Measurements from ENCODE around the gene SDK1.

DNA sequence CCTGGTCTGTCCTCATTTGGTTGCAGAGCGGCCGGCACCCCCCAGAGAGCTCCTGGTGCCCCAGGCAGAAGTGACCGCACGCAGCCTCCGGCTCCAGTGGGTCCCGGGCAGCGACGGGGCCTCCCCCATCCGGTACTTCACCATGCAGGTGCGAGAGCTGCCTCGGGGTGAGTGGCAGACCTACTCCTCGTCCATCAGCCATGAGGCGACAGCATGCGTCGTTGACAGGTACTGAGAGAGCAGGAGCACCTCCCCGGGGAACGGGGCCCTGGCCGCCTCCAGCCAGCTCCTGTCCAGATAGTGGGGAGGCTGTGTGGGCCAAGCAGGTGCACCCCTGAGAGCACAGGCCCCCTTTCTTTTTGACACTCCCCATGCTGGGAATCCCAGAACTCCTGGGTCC is 848.2 kb downstream of the SDK1 start:
- TF ChIP-seq, protein P1, sequence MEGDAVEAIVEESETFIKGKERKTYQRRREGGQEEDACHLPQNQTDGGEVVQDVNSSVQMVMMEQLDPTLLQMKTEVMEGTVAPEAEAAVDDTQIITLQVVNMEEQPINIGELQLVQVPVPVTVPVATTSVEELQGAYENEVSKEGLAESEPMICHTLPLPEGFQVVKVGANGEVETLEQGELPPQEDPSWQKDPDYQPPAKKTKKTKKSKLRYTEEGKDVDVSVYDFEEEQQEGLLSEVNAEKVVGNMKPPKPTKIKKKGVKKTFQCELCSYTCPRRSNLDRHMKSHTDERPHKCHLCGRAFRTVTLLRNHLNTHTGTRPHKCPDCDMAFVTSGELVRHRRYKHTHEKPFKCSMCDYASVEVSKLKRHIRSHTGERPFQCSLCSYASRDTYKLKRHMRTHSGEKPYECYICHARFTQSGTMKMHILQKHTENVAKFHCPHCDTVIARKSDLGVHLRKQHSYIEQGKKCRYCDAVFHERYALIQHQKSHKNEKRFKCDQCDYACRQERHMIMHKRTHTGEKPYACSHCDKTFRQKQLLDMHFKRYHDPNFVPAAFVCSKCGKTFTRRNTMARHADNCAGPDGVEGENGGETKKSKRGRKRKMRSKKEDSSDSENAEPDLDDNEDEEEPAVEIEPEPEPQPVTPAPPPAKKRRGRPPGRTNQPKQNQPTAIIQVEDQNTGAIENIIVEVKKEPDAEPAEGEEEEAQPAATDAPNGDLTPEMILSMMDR (IDR thresholded peaks at IDR 0.05), result no peak
- no peak for TF ChIP-seq POLR2A (IDR thresholded peaks at IDR 0.05)
- TF ChIP-seq POLR2AphosphoS5 (IDR thresholded peaks at IDR 0.05), result no peak
